Astrocyte of the spinal cord (primary cell): ENCODE data around the gene GNAO1.

Source experiments
- DNase-seq: peaks from one replicate; pipeline ENCODE4 v3.0.0; 2011; ENCODE audit warnings: low read depth, low spot score
- H3K4me3 ChIP-seq: 2 replicates; pipeline ENCODE4 v1.5.1; 2011; ENCODE audit warnings: low read depth, mild to moderate bottlenecking, low read length, moderate library complexity
- CTCF ChIP-seq: IDR thresholded peaks from 2 replicates; pipeline ENCODE4 v1.5.1; 2012; ENCODE audit warnings: low read depth, mild to moderate bottlenecking, low read length, inconsistent platforms
- in situ Hi-C: cut with HindIII; loops from 2 replicates; pipeline ENCODE4 v1.10.0; 2017; ENCODE audit warnings: low sequenced_read_pairs

GNAO1 gene

GRCh38 chr16:56261656-56262055 lies 70.4 kb downstream of the GNAO1 start:
- TF ChIP-seq CTCF = no peak
- no peak for DNase-seq
- in situ Hi-C loops = no loop called here
- no peak overlapping the region for H3K4me3 ChIP-seq

GRCh38 chr16:56262148-56262547 lies 70.9 kb downstream of the GNAO1 start:
- H3K4me3 ChIP-seq = no peak overlapping the region
- in situ Hi-C loops = no loop called here
- no peak for DNase-seq
- no peak for TF ChIP-seq CTCF

GRCh38 chr16:56262551-56263245 lies 71.4 kb downstream of the GNAO1 start:
- no peak overlapping the region for H3K4me3 ChIP-seq
- no peak for DNase-seq
- in situ Hi-C loops = no loop called here
- TF ChIP-seq CTCF = no peak

GRCh38 chr16:56263711-56264608 lies 72.7 kb downstream of the GNAO1 start:
- TF ChIP-seq CTCF = no peak
- H3K4me3 ChIP-seq = no peak overlapping the region
- in situ Hi-C loops = no loop called here
- DNase-seq = no peak

GRCh38 chr16:56264609-56264972 lies 73.3 kb downstream of the GNAO1 start:
- in situ Hi-C loops = no loop called here
- TF ChIP-seq CTCF = no peak
- DNase-seq = no peak
- H3K4me3 ChIP-seq = no peak overlapping the region

GRCh38 chr16:56265184-56265583 lies 73.9 kb downstream of the GNAO1 start:
- DNase-seq = no peak
- in situ Hi-C loops = no loop called here
- H3K4me3 ChIP-seq = no peak overlapping the region
- no peak for TF ChIP-seq CTCF
